Body of pancreas (tissue), 4 donors: ENCODE data around the gene ZNF527. TPM values are rescaled to one million over a fixed set of nuclear protein-coding genes. Genes with fewer than 3 reads are reported as not detected.

Experiments used
- ATAC-seq: fragments of 150-250 bp; one replicate; pipeline ENCODE4 v1.9.1; 2016
- DNase-seq, 4 donors: peaks; one replicate each; pipeline ENCODE4 v3.0.0-alpha.2; 2019
- H3K27ac ChIP-seq, 4 donors: fragments of 200-600 bp; sonication (generic); 1 replicate in 3 of 4; 2 replicates in 1 of 4; pipeline versions ENCODE4 v1.5.1 to v1.6.1; 2016 to 2019; ENCODE audit warnings: mild to moderate bottlenecking in 1 of 4, mixed read lengths in 1 of 4, moderate library complexity in 1 of 4
- H3K27me3 ChIP-seq, 2 donors: fragments of 200-600 bp; sonication (generic); one replicate each; pipeline ENCODE4 v1.6.0; 2016; ENCODE audit warnings: mild to moderate bottlenecking in 1 of 2
- H3K36me3 ChIP-seq, 2 donors: fragments of 200-600 bp; sonication (generic); replicated peaks in 1 of 2; 2 replicates each; pipeline ENCODE4 v1.5.1; 2016; ENCODE audit warnings: low read depth in 2 of 2; ENCODE audit not compliant: insufficient read depth in 1 of 2
- H3K4me1 ChIP-seq: fragments of 200-600 bp; sonication (generic); one replicate; pipeline ENCODE4 v1.6.0; 2016
- H3K4me3 ChIP-seq, 2 donors: fragments of 200-600 bp; sonication (generic); 1 replicate in 1 of 2; 2 replicates in 1 of 2; pipeline ENCODE4 v1.5.1; 2016 to 2019
- H3K9me3 ChIP-seq, 3 donors: fragments of 200-600 bp; sonication (generic); 1 replicate in 2 of 3; 2 replicates in 1 of 3; pipeline ENCODE4 v1.5.1; 2016
- POLR2A ChIP-seq, 3 donors: fragments of 450-650 bp; IDR thresholded peaks; one replicate each; pipeline ENCODE4 v1.6.1; 2016; ENCODE audit warnings: antibody characterized with exemption in 3 of 3, mild to moderate bottlenecking in 2 of 3
- WGBS, 2 donors: methylation state at CpG; one replicate each; pipeline ENCODE4 v1.1.5; 2017; 5-methylcytosine and 5-hydroxymethylcytosine counted together
- intact Hi-C: fragments of 100-400 bp; cut with DNase I; formaldehyde crosslinking; loops from one replicate; pipeline ENCODE4 v1.15.1; 2023
- total RNA-seq, 2 donors: library from RNA; depleted of rRNA; stranded (reverse); fragments of >200 nt; gene quantifications; one replicate each; pipeline ENCODE4 v1.1.0, GENCODE V29; 2016
- TF ChIP-seq, protein P1 (sequence below), 7 experiments: fragments of 450-650 bp in 4 of 7; fragments of 200-600 bp in 3 of 7; sonication (generic) in 3 of 7; IDR thresholded peaks; one replicate each; pipeline ENCODE4 v1.5.1; 2016 to 2019; ENCODE audit warnings: antibody characterized with exemption in 7 of 7

The ZNF527 gene
- total RNA-seq, result 1 to 10 TPM; 5.9 to 7.3 TPM

DNA sequence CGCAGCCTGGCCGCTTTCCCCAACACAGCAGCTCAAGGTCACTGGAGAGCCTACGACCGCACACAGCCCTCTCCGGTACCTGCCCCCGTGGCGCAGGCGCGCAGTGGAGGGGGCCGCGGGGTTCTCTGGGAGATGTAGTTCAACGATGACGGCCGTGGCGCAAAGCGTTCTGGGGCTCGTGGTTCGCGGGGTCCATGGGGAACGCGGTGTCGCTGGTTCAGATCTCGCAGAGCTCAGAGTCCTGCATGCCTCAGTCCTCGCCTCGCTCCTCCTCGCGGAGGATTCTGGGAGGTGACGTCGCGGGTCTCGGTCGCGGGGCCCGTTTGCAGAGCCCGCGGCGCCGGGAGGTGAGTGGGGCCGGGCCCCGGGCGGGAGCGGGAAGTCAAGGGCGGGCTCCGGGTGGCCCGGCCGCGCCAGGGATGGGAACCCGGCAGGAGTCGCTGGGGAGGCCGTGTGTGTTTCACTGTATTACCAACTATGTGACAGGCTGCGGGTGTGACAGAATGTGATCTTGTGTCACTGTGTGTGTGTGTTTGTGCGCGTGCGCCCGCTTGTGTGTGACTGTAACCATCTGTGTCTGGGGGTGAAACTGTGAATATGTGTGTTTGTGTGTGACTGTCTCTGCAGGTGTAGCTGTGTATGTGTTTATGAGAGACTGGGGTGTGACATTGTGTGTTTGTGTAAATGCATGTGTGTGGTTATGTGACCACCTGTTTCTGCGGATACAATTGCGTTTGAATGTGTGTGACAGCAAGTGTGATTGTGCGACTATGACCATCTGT lies at the start of gene ZNF527:
ZNF527 (plus strand) TSS at position 220 of the 782 bp plus-strand sequence. CDS start 3,100 bp downstream, outside the sequence.
- Histone ChIP-seq H3K4me1 (peaks cover 5% of the 10 kb centered on the region), H3K36me3 (peaks cover 0 to 2% of the 10 kb centered on the region in 2 donors), H3K27me3 (no peaks in the 10 kb centered on the region), H3K9me3 (peaks cover 0 to 11% (median 0%) of the 10 kb centered on the region in 3 donors), H3K4me3 (peak within 1 kb of the TSS; percentile 28 to 73), H3K27ac (peak within 1 kb of the TSS; percentile 83 to 90 (median 85))
- intact Hi-C loops, result no loop called here
- peak; percentile 68 to 84 (median 79) for TF ChIP-seq POLR2A (IDR thresholded peaks at IDR 0.05)
- TF ChIP-seq, protein P1, sequence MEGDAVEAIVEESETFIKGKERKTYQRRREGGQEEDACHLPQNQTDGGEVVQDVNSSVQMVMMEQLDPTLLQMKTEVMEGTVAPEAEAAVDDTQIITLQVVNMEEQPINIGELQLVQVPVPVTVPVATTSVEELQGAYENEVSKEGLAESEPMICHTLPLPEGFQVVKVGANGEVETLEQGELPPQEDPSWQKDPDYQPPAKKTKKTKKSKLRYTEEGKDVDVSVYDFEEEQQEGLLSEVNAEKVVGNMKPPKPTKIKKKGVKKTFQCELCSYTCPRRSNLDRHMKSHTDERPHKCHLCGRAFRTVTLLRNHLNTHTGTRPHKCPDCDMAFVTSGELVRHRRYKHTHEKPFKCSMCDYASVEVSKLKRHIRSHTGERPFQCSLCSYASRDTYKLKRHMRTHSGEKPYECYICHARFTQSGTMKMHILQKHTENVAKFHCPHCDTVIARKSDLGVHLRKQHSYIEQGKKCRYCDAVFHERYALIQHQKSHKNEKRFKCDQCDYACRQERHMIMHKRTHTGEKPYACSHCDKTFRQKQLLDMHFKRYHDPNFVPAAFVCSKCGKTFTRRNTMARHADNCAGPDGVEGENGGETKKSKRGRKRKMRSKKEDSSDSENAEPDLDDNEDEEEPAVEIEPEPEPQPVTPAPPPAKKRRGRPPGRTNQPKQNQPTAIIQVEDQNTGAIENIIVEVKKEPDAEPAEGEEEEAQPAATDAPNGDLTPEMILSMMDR (IDR thresholded peaks at IDR 0.05), result peak in 2 of 7 experiments; percentile 2 to 29
- peak; percentile 98 for ATAC-seq
- 0 to 2% methylated on average over 19 to 57 of the region's 58 CpGs for WGBS, 2 donors
- peak; percentile 96 to 97 (median 96) for DNase-seq

DNA sequence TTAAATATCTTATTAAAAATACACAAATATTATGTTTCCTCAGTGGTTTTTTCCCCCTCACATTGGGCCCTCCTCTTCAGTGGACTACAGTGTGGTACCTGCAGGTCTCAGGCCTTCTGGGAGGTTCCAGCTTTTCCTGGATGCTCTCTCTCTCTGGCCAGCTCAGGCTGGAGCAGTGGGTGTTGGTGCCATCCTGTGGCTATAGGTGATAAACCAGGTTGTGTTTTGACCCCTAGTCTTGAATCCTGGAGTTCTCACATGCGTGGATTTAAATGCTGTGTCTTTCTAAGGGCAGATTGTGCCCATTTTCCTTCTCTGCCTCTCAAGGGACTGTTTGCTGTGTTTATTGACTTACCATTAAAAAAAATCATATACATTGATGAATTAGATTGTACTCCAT lies 41.2 kb upstream of the ZNF527 start:
- Histone ChIP-seq H3K36me3 (peaks cover 5 to 10% of the 10 kb centered on the region in 2 donors), H3K4me3 (no peak overlapping the region), H3K4me1 (peaks cover 4% of the 10 kb centered on the region), H3K27ac (no peak overlapping the region), H3K9me3 (no peaks in the 10 kb centered on the region), H3K27me3 (no peaks in the 10 kb centered on the region)
- intact Hi-C loops, result loop anchor here (10.0 kb wide), 1 partner anchor 135 kb away; the partner anchor contains the start of genes ZNF569 and ZNF570
- 74 to 100% methylated on average over 1 of the region's 1 CpG for WGBS, 2 donors
- TF ChIP-seq POLR2A (IDR thresholded peaks at IDR 0.05), result no peak
- TF ChIP-seq, protein P1 (IDR thresholded peaks at IDR 0.05), result peak in 2 of 7 experiments; percentile 2 to 7
- ATAC-seq (no peak), DNase-seq (no peak)

DNA sequence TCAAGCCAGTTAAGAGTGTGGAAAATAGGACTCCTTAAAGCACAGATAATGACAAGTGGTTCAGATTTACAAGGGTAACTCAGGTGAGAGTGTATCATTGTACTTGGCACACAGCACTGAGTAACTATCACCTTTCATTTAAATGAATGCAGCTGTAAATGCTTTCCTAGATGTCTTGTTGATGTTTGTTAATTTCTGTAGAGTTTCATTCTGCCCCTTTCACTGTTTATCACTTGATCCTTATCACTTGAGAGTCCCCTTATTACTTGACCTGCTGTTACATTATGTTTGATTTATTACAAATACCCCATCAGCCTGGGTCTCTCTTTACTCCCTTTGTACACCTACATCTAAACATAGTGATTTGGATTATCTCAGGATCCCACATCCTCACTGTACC lies 38.1 kb upstream of the ZNF527 start:
- H3K36me3 ChIP-seq, result peaks cover 0 to 3% of the 10 kb centered on the region in 2 donors
- H3K4me1 ChIP-seq, result peaks cover 16% of the 10 kb centered on the region
- no peak overlapping the region for H3K4me3 ChIP-seq
- no peak for ATAC-seq
- DNase-seq, result no peak
- H3K27ac ChIP-seq, result no peak overlapping the region
- H3K27me3 ChIP-seq, result no peaks in the 10 kb centered on the region
- H3K9me3 ChIP-seq, result no peaks in the 10 kb centered on the region
- TF ChIP-seq, protein P1 (IDR thresholded peaks at IDR 0.05), result no peak
- no peak for TF ChIP-seq POLR2A (IDR thresholded peaks at IDR 0.05)
- intact Hi-C loops, result no loop called here

DNA sequence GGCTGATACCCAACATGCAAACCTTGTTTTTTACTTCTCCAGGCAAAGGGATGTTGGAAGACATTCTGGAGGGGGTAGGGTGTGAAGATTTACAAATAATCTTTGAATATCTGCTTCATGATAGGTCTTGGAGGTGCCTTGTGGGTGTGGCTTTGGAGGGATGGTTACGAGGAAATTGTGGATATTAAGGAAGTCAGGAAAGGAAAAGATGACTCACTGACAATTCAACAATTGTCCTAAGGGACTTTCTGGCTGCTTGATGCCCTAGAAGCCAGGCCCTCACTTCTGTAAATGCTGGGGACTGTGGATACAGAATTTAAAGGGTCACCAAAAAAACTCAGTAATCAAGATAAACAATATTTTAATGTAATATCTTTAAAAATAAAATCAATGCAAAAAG lies 37.4 kb upstream of the ZNF527 start:
- DNase-seq, result no peak
- Histone ChIP-seq H3K36me3 (peaks cover 0 to 1% of the 10 kb centered on the region in 2 donors), H3K27me3 (no peaks in the 10 kb centered on the region), H3K9me3 (no peaks in the 10 kb centered on the region), H3K27ac (no peak overlapping the region), H3K4me3 (no peak overlapping the region), H3K4me1 (peaks cover 16% of the 10 kb centered on the region)
- intact Hi-C loops, result no loop called here
- 74 to 79% methylated on average over 1 of the region's 1 CpG for WGBS, 2 donors
- ATAC-seq, result no peak
- TF ChIP-seq, protein P1 (IDR thresholded peaks at IDR 0.05), result no peak
- TF ChIP-seq POLR2A (IDR thresholded peaks at IDR 0.05), result no peak
